CD14-positive monocyte (primary cell): ENCODE results near the gene NSD2. TPM values are rescaled to one million over a fixed set of nuclear protein-coding genes. Genes with fewer than 3 reads are reported as not detected.

Source experiments
- DNase-seq, 3 donors: peaks; one replicate each; pipeline ENCODE4 v3.0.0-alpha.2; 2011 to 2022
- H2AFZ ChIP-seq: 2 replicates; pipeline ENCODE4 v1.6.0; 2012; ENCODE audit warnings: mild to moderate bottlenecking, low read depth, low read length, inconsistent platforms; ENCODE audit not compliant: insufficient read depth, poor library complexity, severe bottlenecking
- H3K27ac ChIP-seq, 2 donors: 1 replicate in 1 of 2; 2 replicates in 1 of 2; pipeline ENCODE4 v1.5.1; 2012 to 2013; ENCODE audit warnings: low read length in 2 of 2, control low read depth in 1 of 2, inconsistent platforms in 1 of 2, low read depth in 1 of 2, mild to moderate bottlenecking in 1 of 2
- H3K27me3 ChIP-seq, 2 donors: one replicate each; pipeline versions ENCODE4 v1.6.0 to v1.6.1; 2011 to 2013; ENCODE audit warnings: low read length in 2 of 2; ENCODE audit not compliant: control insufficient read depth in 2 of 2, insufficient read depth in 2 of 2
- H3K36me3 ChIP-seq, 2 donors: replicated peaks in 1 of 2; 1 replicate in 1 of 2; 2 replicates in 1 of 2; pipeline versions ENCODE4 v1.5.1 to v1.6.1; 2012 to 2013; ENCODE audit warnings: low read length in 2 of 2, control low read depth in 1 of 2, inconsistent platforms in 1 of 2, mild to moderate bottlenecking in 1 of 2; ENCODE audit not compliant: insufficient read depth in 2 of 2, control insufficient read depth in 1 of 2
- H3K4me1 ChIP-seq, 2 donors: 1 replicate in 1 of 2; 2 replicates in 1 of 2; pipeline versions ENCODE4 v1.5.1 to v1.6.1; 2012 to 2013; ENCODE audit warnings: low read length in 2 of 2, control low read depth in 1 of 2, inconsistent platforms in 1 of 2, mild to moderate bottlenecking in 1 of 2, moderate library complexity in 1 of 2; ENCODE audit not compliant: insufficient read depth in 2 of 2, control insufficient read depth in 1 of 2
- H3K4me2 ChIP-seq: replicated peaks from 2 replicates; pipeline ENCODE3; 2012; ENCODE audit warnings: low read length, moderate library complexity, mild to moderate bottlenecking; ENCODE audit not compliant: poor library complexity, severe bottlenecking; ENCODE audit errors: extremely low read depth
- H3K4me3 ChIP-seq, 3 experiments: fragments of 200-600 bp in 1 of 3; sonication (generic) in 1 of 3; replicated peaks in 1 of 3; 1 replicate in 2 of 3; 2 replicates in 1 of 3; pipeline ENCODE4 v1.5.1; 2011 to 2013; ENCODE audit warnings: low read length in 3 of 3, mild to moderate bottlenecking in 3 of 3, control low read depth in 2 of 3, low read depth in 2 of 3, inconsistent platforms in 1 of 3, moderate library complexity in 1 of 3
- H3K79me2 ChIP-seq: 2 replicates; pipeline ENCODE4 v1.6.0; 2012; ENCODE audit warnings: mild to moderate bottlenecking, control low read depth, inconsistent platforms, low read length, moderate library complexity; ENCODE audit not compliant: insufficient read depth
- H3K9ac ChIP-seq: 2 replicates; pipeline ENCODE4 v1.6.0; 2017; ENCODE audit warnings: low read length, mild to moderate bottlenecking; ENCODE audit not compliant: insufficient read depth, poor library complexity, severe bottlenecking
- H3K9me3 ChIP-seq, 2 donors: replicated peaks in 1 of 2; 1 replicate in 1 of 2; 2 replicates in 1 of 2; pipeline versions ENCODE4 v1.5.1 to v1.6.1; 2012 to 2013; ENCODE audit warnings: low read length in 2 of 2, control low read depth in 1 of 2; ENCODE audit not compliant: control insufficient read depth in 1 of 2, insufficient read depth in 1 of 2
- H4K20me1 ChIP-seq: 2 replicates; pipeline ENCODE4 v1.6.0; 2012; ENCODE audit warnings: mild to moderate bottlenecking, low read length, control low read depth, moderate library complexity; ENCODE audit not compliant: insufficient read depth
- H3K27ac Mint-ChIP-seq, 7 donors: one replicate each; pipeline ENCODE4 v1.8.0; 2020; ENCODE audit warnings: mild to moderate bottlenecking in 7 of 7, mixed read lengths in 7 of 7, moderate library complexity in 6 of 7, inconsistent platforms in 2 of 7
- H3K27me3 Mint-ChIP-seq, 3 donors: one replicate each; pipeline ENCODE4 v1.8.0; 2021 to 2022; ENCODE audit warnings: low read depth in 3 of 3, mild to moderate bottlenecking in 3 of 3, mixed read lengths in 3 of 3, moderate library complexity in 3 of 3, inconsistent platforms in 1 of 3
- H3K36me3 Mint-ChIP-seq, 2 donors: one replicate each; pipeline ENCODE4 v1.8.0; 2020; ENCODE audit warnings: mixed read lengths in 2 of 2, inconsistent platforms in 1 of 2, mild to moderate bottlenecking in 1 of 2
- H3K4me1 Mint-ChIP-seq: one replicate; pipeline ENCODE4 v1.8.0; 2020; ENCODE audit warnings: mild to moderate bottlenecking, mixed read lengths
- H3K4me3 Mint-ChIP-seq, 2 donors: one replicate each; pipeline ENCODE4 v1.8.0; 2020; ENCODE audit warnings: mild to moderate bottlenecking in 2 of 2, mixed read lengths in 2 of 2, moderate library complexity in 1 of 2
- H3K9me3 Mint-ChIP-seq, 7 donors: one replicate each; pipeline ENCODE4 v1.8.0; 2020 to 2022; ENCODE audit warnings: mixed read lengths in 7 of 7, mild to moderate bottlenecking in 6 of 7, moderate library complexity in 6 of 7, inconsistent platforms in 2 of 7
- CTCF ChIP-seq: fragments of 200-600 bp; IDR thresholded peaks from one replicate; pipeline ENCODE4 v1.8.0; 2022; ENCODE audit warnings: antibody characterized with exemption, mild to moderate bottlenecking
- WGBS: methylation state at CpG from one replicate; pipeline ENCODE4 v1.1.5; 2013; ENCODE audit warnings: missing lambda C conversion rate; ENCODE audit not compliant: insufficient coverage; 5-methylcytosine and 5-hydroxymethylcytosine counted together
- intact Hi-C, 2 donors: fragments of 100-400 bp; cut with micrococcal nuclease; formaldehyde crosslinking; loops; one replicate each; pipeline versions ENCODE4 v1.15.0 to v1.15.1; 2023
- polyA plus RNA-seq, 3 donors: library from polyadenylated mRNA; depleted of rRNA in 1 of 3; unstranded in 2 of 3; stranded (reverse) in 1 of 3; fragments of 300-500 nt in 2 of 3; fragments of >200 nt in 1 of 3; fragmentation: Illumina TruSeq in 2 of 3; gene quantifications; 1 replicate in 2 of 3; 2 replicates in 1 of 3; pipeline ENCODE4 v1.2.3, GENCODE V29; 2012 to 2021

The NSD2 gene
- polyA plus RNA-seq, 3 donors, result 1.9 to 8.7 (median 2.3) TPM

GRCh38 chr4:1933700-1934099 is 62.5 kb downstream of the NSD2 start:
- H3K36me3 Mint-ChIP-seq, result peaks cover 35 to 67% of the 10 kb centered on the region in 2 donors
- Histone ChIP-seq H3K9ac (no peak overlapping the region), H3K27me3 (no peaks in the 10 kb centered on the region), H3K4me2 (no peak overlapping the region), H3K36me3 (peaks cover 41 to 69% of the 10 kb centered on the region in 2 donors), H3K9me3 (no peaks in the 10 kb centered on the region), H3K4me1 (peaks cover 3 to 5% of the 10 kb centered on the region in 2 donors), H2AFZ (no peak overlapping the region), H3K27ac (no peak overlapping the region), H4K20me1 (no peaks in the 10 kb centered on the region), H3K4me3 (no peak overlapping the region), H3K79me2 (peaks cover 7% of the 10 kb centered on the region)
- no peaks in the 10 kb centered on the region for H3K9me3 Mint-ChIP-seq
- intact Hi-C loops, result no loop called here
- no peak for TF ChIP-seq CTCF
- H3K27me3 Mint-ChIP-seq, result no peaks in the 10 kb centered on the region
- no CpG with 5 or more reads among the region's 3 CpGs for WGBS
- no peak overlapping the region for H3K4me3 Mint-ChIP-seq
- DNase-seq, result no peak
- H3K27ac Mint-ChIP-seq, result no peak overlapping the region
- peaks cover 11% of the 10 kb centered on the region for H3K4me1 Mint-ChIP-seq

- H3K27ac Mint-ChIP-seq, result no peak overlapping the region
- Histone ChIP-seq H3K27me3 (no peaks in the 10 kb centered on the region), H2AFZ (no peak overlapping the region), H3K4me2 (no peak overlapping the region), H3K9me3 (no peaks in the 10 kb centered on the region), H4K20me1 (no peaks in the 10 kb centered on the region), H3K36me3 (peaks cover 45 to 76% of the 10 kb centered on the region in 2 donors), H3K9ac (no peak overlapping the region), H3K4me3 (no peak overlapping the region), H3K4me1 (no peaks in the 10 kb centered on the region), H3K79me2 (no peaks in the 10 kb centered on the region), H3K27ac (no peak overlapping the region)
- TF ChIP-seq CTCF, result no peak
- no peak for DNase-seq
- H3K27me3 Mint-ChIP-seq, result no peaks in the 10 kb centered on the region
- no peaks in the 10 kb centered on the region for H3K9me3 Mint-ChIP-seq
- intact Hi-C loops, result no loop called here
- H3K4me1 Mint-ChIP-seq, result peaks cover 3% of the 10 kb centered on the region
- peaks cover 47 to 69% of the 10 kb centered on the region in 2 donors for H3K36me3 Mint-ChIP-seq
- H3K4me3 Mint-ChIP-seq, result no peak overlapping the region
- WGBS, result no CpG with 5 or more reads among the region's 3 CpGs
These were observed 66.4 kb downstream of the NSD2 start for GRCh38 chr4:1937550-1937949.
